Measurements from ENCODE around the gene CELF3.
A peak's percentile ranks its signal among the peaks of the same experiment; 100 is the strongest.
"Not testable (repeated sequence)": the region's sequence is repeated elsewhere in the genome, so short reads cannot be mapped to it uniquely, and the experiment has no call there.

The CELF3 gene
- 0 to 0.12 (median 0) reads per million in 9 experiments for total RNA-seq

DNA sequence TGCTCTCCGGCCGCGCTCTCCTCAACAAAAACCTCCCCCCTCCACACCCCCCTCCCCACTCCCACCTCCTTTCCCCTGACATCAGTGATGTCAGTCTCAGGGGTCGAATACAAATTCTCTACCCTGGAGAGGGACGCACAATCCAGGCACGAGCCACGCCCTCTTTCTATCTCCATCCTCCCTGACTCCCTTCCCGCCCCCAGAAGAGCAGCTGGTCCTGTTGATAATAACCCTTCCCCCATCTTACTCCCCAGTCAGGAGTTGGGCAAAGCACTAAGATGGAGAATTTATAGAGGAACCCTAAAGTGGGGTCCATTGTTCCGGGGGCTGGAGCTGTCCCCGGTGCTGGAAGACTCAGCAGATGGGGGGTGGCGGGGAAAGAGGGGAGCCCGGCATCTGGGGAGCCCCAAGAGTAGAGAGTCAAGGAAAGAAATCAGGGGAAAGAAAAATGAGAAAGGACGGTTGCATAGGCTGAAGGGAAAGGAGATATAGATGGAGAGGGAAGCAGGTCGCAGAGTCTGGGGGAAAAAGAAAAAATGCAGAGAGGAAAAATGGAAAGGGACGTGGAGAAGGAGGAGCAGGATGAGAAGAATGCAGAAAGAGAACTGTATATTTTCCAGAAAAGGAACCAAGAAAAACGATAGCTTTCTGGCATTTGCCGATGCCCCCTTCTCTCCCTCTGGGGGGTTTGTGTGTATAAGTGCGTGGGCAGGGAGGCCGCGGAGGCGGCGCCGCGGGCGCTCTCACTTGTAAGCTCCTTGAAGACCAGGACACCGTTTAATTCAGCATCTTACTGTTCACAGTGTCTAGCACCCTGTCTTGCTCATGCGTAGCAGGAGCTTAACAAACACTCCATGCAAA lies at the start of gene CELF3:
Gene CELF3, minus strand, starts transcription at position 33 of the 861 bp plus-strand sequence. CDS start 783 bp downstream, outside the sequence.
- H3K27me3 Mint-ChIP-seq = peaks cover 65 to 73% of the 10 kb centered on the region in 2 donors
- H3K4me3 Mint-ChIP-seq = peak within 1 kb of the TSS; percentile 21 to 63
- H3K27ac Mint-ChIP-seq = no peak within 1 kb of the TSS
- H3K9me3 Mint-ChIP-seq = no peaks in the 10 kb centered on the region
- peak; percentile 36 for ATAC-seq (replicated peaks)
- no peaks in the 10 kb centered on the region for H3K36me3 Mint-ChIP-seq (ENCODE audit: insufficient read depth)
- peak in 2 of 3 experiments; percentile 6 to 36 for DNase-seq
- peaks cover 22 to 25% of the 10 kb centered on the region in 2 donors for H3K4me1 Mint-ChIP-seq (ENCODE audit: low read depth in 2 of 2)

GRCh38 chr1:151763990-151764389 lies 47.4 kb upstream of the CELF3 start:
- peaks cover 14 to 15% of the 10 kb centered on the region in 2 donors for H3K4me1 Mint-ChIP-seq (ENCODE audit: low read depth in 2 of 2)
- peaks cover 47% of the 10 kb centered on the region for H3K36me3 Mint-ChIP-seq (ENCODE audit: insufficient read depth)
- no peaks in the 10 kb centered on the region for H3K27me3 Mint-ChIP-seq
- H3K4me3 Mint-ChIP-seq = peak overlapping the region; percentile 95 to 97
- ATAC-seq (replicated peaks) (no peak), DNase-seq (no peak)
- H3K9me3 Mint-ChIP-seq = no peaks in the 10 kb centered on the region
- peak overlapping the region; percentile 97 to 98 for H3K27ac Mint-ChIP-seq

- no peaks in the 10 kb centered on the region for H3K9me3 Mint-ChIP-seq
- H3K27ac Mint-ChIP-seq = peak within 1 kb of the TSS; percentile 97 to 98
- H3K4me3 Mint-ChIP-seq = peak within 1 kb of the TSS; percentile 95 to 97
- ATAC-seq (replicated peaks) (peak; percentile 97), DNase-seq (peak; percentile 80 to 87 (median 80))
- H3K27me3 Mint-ChIP-seq = no peaks in the 10 kb centered on the region
- H3K36me3 Mint-ChIP-seq (ENCODE audit: insufficient read depth) = peaks cover 53% of the 10 kb centered on the region
- H3K4me1 Mint-ChIP-seq (ENCODE audit: low read depth in 2 of 2) = peaks cover 14 to 15% of the 10 kb centered on the region in 2 donors
Measured at GRCh38 chr1:151762941-151763921, 46.6 kb upstream of the CELF3 start, which contains the start of gene MRPL9. Gene MRPL9 (minus strand): TSS chr1:151763496. CDS start chr1:151763479, 17 bp downstream.

DNA sequence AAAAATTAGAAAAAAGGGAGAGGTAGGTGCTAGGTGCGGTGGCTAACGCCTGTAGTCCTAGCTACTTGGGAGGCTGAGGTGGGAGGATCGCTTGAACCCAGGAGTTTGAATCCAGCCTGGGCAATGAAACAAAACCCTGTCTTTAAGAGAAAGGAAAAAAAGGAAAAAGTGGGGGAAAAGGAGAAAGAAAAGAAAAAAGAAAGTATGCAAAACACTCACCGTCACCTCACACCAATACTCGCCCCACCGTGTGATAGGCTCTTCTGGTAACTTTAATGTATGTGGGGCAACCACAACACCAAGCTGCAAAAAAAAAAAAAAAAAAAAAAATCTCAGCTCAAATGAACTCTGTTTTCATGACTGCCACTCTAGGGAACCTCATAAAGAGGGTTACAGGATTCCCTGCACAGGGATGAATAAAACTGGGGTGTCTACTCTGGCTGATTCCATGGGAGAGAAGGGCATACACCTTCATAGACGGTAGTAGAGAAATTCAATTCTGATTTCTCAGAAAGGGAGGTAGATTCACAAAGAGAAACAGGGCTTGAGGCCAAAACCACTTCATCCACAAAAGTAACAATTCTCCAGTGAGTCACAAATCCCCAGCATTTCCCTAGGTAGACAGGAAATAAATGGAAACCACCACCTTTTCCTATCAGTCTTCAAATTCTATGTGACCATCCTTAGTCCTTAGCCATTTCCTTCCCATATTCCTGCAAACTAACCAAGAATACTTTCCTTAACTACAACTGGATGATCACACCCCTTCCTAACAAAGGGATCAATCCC lies 44.2 kb upstream of the CELF3 start:
- Mint-ChIP-seq H3K4me1 (ENCODE audit: low read depth in 2 of 2) (peaks cover 20 to 21% of the 10 kb centered on the region in 2 donors), H3K4me3 (no peak overlapping the region), H3K27me3 (no peaks in the 10 kb centered on the region), H3K9me3 (no peaks in the 10 kb centered on the region), H3K36me3 (ENCODE audit: insufficient read depth) (peaks cover 64% of the 10 kb centered on the region), H3K27ac (peak overlapping the region in 1 of 2 donors; percentile 72)
- DNase-seq (no peak), ATAC-seq (replicated peaks) (no peak)

DNA sequence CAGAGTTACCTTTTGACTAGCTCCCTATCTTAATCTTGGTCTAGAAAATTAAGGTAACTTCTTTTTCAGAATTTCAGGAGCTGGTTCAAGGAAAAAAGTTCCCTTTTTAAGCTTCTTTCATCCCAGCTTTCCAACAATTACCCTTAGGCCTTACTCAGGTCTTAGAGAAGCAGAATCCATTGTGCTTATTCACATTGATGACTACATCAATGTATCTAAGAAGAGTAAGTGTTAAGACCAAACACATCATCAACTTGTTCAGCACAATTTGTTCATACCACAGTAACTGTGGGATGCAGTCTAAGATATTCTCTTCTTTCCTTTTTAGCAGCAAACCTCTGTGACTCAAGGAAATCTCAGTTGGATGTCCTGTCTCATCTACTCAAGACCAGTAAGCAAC lies 42.6 kb upstream of the CELF3 start:
- Mint-ChIP-seq H3K27ac (no peak overlapping the region), H3K9me3 (no peaks in the 10 kb centered on the region), H3K36me3 (ENCODE audit: insufficient read depth) (peaks cover 64% of the 10 kb centered on the region), H3K4me1 (ENCODE audit: low read depth in 2 of 2) (peaks cover 18 to 19% of the 10 kb centered on the region in 2 donors), H3K4me3 (no peak overlapping the region), H3K27me3 (no peaks in the 10 kb centered on the region)
- DNase-seq (no peak), ATAC-seq (replicated peaks) (no peak)

DNA sequence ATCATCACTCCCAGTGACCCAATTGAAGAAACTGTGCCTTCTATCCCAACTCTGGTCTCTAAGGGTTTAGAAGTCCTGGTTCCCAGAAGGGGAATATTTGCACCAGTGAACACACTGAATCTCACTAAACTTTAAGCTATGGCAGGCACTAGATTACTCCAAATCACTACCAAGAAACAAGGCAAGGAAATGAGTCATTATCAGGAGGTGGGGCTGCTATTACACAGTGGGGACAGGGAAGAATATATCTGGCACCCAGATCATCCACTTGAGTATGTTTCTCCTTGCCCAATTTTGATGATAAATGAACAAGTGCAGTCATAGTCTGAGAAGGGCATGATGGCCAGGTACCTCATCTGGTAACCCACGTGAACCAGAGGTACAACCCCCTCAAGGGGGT lies 39.7 kb upstream of the CELF3 start:
- Mint-ChIP-seq H3K27ac (peak overlapping the region in 1 of 2 donors; percentile 16), H3K9me3 (no peaks in the 10 kb centered on the region), H3K27me3 (peaks cover 6 to 10% of the 10 kb centered on the region in 2 donors), H3K4me1 (ENCODE audit: low read depth in 2 of 2) (peaks cover 6% of the 10 kb centered on the region in 2 donors), H3K36me3 (ENCODE audit: insufficient read depth) (peaks cover 40% of the 10 kb centered on the region), H3K4me3 (no peak overlapping the region)
- ATAC-seq (replicated peaks) (no peak), DNase-seq (no peak)

DNA sequence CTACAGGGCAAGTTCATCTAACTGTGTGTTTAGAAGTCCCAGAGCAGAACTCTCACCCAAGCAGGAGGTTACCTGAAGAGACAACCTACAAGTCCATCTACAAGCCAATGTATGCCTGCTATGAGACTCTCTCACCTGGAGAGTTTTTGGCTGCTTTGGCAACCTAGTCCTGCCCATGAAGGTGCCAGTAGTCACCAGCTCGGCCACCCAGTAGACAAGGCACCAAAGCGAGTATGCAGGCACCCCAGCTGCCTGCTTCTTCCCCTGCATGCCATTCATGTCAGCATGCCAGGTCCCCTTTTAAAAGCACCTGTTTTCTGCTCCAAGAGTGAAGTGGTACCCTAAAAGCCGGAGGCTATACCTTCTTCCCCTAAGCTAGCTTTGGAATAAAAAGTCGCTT lies 24.9 kb upstream of the CELF3 start:
- ATAC-seq (replicated peaks) (no peak), DNase-seq (no peak)
- Mint-ChIP-seq H3K4me1 (ENCODE audit: low read depth in 2 of 2) (no peaks in the 10 kb centered on the region), H3K27ac (no peak overlapping the region), H3K27me3 (no peaks in the 10 kb centered on the region), H3K9me3 (no peaks in the 10 kb centered on the region), H3K4me3 (no peak overlapping the region), H3K36me3 (ENCODE audit: insufficient read depth) (no peaks in the 10 kb centered on the region)

GRCh38 chr1:151739590-151740355 lies 23.2 kb upstream of the CELF3 start:
- Mint-ChIP-seq H3K9me3 (no peaks in the 10 kb centered on the region), H3K36me3 (ENCODE audit: insufficient read depth) (no peaks in the 10 kb centered on the region), H3K27ac (no peak overlapping the region), H3K27me3 (peaks cover 4 to 5% of the 10 kb centered on the region in 2 donors), H3K4me1 (ENCODE audit: low read depth in 2 of 2) (peaks cover 0 to 2% of the 10 kb centered on the region in 2 donors), H3K4me3 (no peak overlapping the region)
- ATAC-seq (replicated peaks) (no peak), DNase-seq (no peak)

DNA sequence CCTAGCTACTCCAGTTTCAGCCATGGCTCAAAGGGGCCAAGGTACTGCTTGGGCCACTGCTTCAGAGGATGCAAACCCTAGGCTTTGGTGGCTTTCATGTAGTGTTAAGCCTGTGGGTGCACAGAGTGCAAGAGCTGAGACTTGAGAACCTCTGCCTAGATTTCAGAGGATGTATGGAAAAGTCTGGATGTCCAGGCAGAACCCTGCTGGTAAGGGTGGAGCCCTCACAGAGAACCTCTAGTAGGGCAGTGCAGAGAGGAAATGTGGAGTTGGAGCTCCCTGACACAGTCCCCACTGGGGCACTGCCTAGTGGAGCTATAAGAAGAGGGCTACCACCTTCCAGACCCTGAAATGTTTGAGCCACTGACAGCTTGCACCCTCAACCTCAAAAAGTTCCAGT lies 20.9 kb upstream of the CELF3 start:
- H3K4me1 Mint-ChIP-seq (ENCODE audit: low read depth in 2 of 2) = peaks cover 0 to 2% of the 10 kb centered on the region in 2 donors
- H3K27ac Mint-ChIP-seq = no peak overlapping the region
- ATAC-seq (replicated peaks) = no peak
- H3K36me3 Mint-ChIP-seq (ENCODE audit: insufficient read depth) = no peaks in the 10 kb centered on the region
- DNase-seq = no peak
- no peaks in the 10 kb centered on the region for H3K9me3 Mint-ChIP-seq
- no peak overlapping the region for H3K4me3 Mint-ChIP-seq
- H3K27me3 Mint-ChIP-seq = peaks cover 13 to 17% of the 10 kb centered on the region in 2 donors

- H3K9me3 Mint-ChIP-seq = no peaks in the 10 kb centered on the region
- H3K4me3 Mint-ChIP-seq = no peak overlapping the region
- peaks cover 15 to 21% of the 10 kb centered on the region in 2 donors for H3K27me3 Mint-ChIP-seq
- peaks cover 0 to 2% of the 10 kb centered on the region in 2 donors for H3K4me1 Mint-ChIP-seq (ENCODE audit: low read depth in 2 of 2)
- ATAC-seq (replicated peaks) = no peak
- H3K27ac Mint-ChIP-seq = no peak overlapping the region
- no peaks in the 10 kb centered on the region for H3K36me3 Mint-ChIP-seq (ENCODE audit: insufficient read depth)
- no peak for DNase-seq
Measured at GRCh38 chr1:151737026-151737425, 20.4 kb upstream of the CELF3 start.

GRCh38 chr1:151733995-151734394 lies 17.4 kb upstream of the CELF3 start:
- not testable (repeated sequence) for H3K4me3 Mint-ChIP-seq; H3K4me1 Mint-ChIP-seq (ENCODE audit: low read depth in 2 of 2); H3K9me3 Mint-ChIP-seq; H3K36me3 Mint-ChIP-seq (ENCODE audit: insufficient read depth); ATAC-seq (replicated peaks); H3K27ac Mint-ChIP-seq; DNase-seq
- H3K27me3 Mint-ChIP-seq = peaks cover 46% of the 10 kb centered on the region in 2 donors

DNA sequence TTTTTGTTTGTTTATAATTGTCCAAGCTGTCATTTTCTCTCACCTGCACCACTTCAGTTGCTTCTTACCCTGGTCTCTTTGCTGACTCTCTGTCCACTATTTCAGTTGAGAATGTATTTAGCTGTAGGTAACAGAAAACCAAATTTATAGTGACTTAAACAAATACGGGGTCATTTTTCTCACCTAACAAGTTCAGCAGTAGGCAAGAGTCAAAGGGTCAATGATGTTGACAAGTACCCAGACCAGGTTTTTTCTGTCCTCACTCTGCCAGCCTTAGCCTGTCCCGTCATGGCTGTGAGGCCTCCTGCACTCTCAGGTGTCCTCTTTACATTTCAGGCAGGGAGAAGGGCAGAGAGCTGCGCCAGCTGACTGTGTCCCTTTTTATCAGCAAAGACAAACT lies 16.5 kb upstream of the CELF3 start:
- ATAC-seq (replicated peaks) = no peak
- Mint-ChIP-seq H3K9me3 (no peaks in the 10 kb centered on the region), H3K4me1 (ENCODE audit: low read depth in 2 of 2) (peaks cover 0 to 3% of the 10 kb centered on the region in 2 donors), H3K4me3 (no peak overlapping the region), H3K27ac (no peak overlapping the region), H3K27me3 (peaks cover 54% of the 10 kb centered on the region in 2 donors), H3K36me3 (ENCODE audit: insufficient read depth) (no peaks in the 10 kb centered on the region)
- DNase-seq = no peak
